Measurements from ENCODE around the gene NEU4. TPM values are rescaled to one million over a fixed set of nuclear protein-coding genes. Genes with fewer than 3 reads are reported as not detected.

The NEU4 gene
- total RNA-seq, 1 experiment from 2014 or later = not detected

DNA sequence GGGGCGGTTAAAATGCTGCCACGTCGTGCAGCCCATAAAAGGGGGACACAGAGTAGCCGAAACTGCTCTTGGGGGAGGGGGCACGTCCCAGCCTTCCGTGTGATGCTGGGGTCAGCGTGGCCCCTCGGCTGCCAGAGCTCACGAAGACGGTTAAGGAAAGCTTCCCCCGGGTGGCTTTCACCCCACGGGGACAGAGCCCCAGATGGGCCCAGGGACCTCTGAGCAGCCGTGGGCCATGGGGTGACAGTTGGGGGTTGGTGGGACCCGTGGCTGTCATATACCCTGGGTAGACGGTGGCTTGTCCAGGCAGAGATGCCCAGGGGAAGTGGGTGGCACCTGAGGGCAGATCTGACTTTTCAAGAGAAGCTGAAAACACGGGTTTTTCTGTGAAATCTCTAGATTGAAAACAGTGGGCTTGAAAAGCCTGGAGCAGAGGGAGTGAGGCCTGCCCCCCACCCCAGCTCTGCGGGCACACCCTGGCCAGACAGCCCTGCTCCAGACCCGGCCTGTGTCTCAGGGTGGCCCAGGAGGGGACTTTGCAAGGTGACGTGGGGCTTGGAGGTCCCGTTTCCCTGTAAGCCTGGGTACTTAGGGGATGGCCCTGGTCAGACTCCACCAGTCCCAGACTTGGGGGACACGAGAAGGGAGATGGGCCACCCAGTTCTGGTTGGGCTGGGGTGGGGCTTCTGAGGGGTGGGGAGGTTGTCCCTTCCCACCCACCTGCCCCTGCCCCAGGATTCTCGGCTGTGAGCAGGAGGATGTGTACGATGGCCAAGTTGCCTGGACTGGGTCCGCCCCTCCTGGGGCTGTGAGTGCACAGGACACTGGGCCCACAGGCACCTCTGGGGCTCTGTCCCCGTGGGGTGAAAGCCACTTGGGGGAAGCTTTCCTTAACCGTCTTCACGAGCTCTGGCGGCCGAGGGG lies 652 bp downstream of the NEU4 start:
- H3K9me3 Mint-ChIP-seq (ENCODE audit: unreplicated experiment) = no peaks in the 10 kb centered on the region
- no peak for DNase-seq (ENCODE audit: unreplicated experiment)
- H3K36me3 Mint-ChIP-seq (ENCODE audit: insufficient read depth, unreplicated experiment) = no peaks in the 10 kb centered on the region
- intact Hi-C loops (cut with micrococcal nuclease) = no loop called here
- no peaks in the 10 kb centered on the region for H3K4me1 Mint-ChIP-seq (ENCODE audit: insufficient read depth, unreplicated experiment)
- POLR2A ChIA-PET = no interaction called here
- no TSS peak for BruUV-seq (replicated peaks)
- H3K27ac Mint-ChIP-seq (ENCODE audit: low read depth, unreplicated experiment) = no peak overlapping the region
- TF ChIP-seq CTCF (IDR thresholded peaks at IDR 0.05; ENCODE audit: unreplicated experiment) = no peak
- CTCF ChIA-PET = interaction anchor here (0.7 kb wide), 1 partner anchor 859 kb away, joined by 3 read pairs; no protein-coding TSS in a partner anchor
- H3K4me3 Mint-ChIP-seq (ENCODE audit: unreplicated experiment) = no peak overlapping the region
- peaks cover under 1% of the 10 kb centered on the region for H3K27me3 Mint-ChIP-seq (ENCODE audit: insufficient read depth, unreplicated experiment)

DNA sequence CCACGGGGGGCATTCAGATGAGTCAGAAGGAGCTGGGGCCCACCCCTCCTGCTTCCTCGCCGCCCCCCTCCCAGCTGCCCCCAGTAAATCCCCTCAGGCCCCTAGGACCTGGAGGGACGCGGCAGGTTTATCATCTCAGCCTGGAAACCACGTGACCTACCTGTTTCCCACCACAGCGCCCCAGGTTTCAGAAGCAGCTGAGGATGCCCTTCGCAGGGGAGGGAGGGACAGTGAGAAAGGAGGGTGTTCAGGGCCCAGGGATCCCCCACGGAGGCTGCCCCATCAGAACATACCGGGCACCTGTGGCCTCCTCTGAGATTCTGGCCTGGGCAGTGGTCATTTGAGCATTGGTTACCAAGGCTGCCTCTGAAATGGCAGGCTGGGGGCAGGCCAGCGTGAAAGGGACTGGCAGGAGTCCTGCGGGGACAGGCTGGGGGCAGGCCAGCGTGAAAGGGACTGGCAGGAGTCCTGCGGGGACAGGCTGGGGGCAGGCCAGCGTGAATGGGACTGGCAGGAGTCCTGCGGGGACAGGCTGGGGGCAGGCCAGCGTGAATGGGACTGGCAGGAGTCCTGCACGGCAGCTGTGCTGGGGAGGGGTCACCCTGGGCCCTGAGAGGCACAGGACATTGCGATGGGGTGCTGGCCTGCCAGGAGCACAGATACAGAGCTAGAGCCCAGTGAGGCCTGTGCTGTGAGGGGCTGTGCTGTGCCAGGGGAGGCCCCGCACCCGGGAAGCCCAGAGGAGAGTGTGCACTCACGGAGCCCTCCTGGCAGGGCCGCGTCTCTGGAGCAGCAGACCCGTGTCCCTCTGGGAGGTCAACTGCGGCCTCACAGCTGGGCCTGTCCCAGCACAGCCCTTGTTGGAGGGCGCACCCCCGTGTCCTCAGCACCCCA lies 1.6 kb downstream of the NEU4 start:
- peaks cover 10% of the 10 kb centered on the region for H3K27me3 Mint-ChIP-seq (ENCODE audit: insufficient read depth, unreplicated experiment)
- no peak overlapping the region for H3K4me3 Mint-ChIP-seq (ENCODE audit: unreplicated experiment)
- no peak overlapping the region for H3K27ac Mint-ChIP-seq (ENCODE audit: low read depth, unreplicated experiment)
- ChIA-PET CTCF (no interaction called here), POLR2A (no interaction called here)
- DNase-seq (ENCODE audit: unreplicated experiment) = no peak
- intact Hi-C loops (cut with micrococcal nuclease) = no loop called here
- no peaks in the 10 kb centered on the region for H3K4me1 Mint-ChIP-seq (ENCODE audit: insufficient read depth, unreplicated experiment)
- H3K36me3 Mint-ChIP-seq (ENCODE audit: insufficient read depth, unreplicated experiment) = no peaks in the 10 kb centered on the region
- TF ChIP-seq CTCF (IDR thresholded peaks at IDR 0.05; ENCODE audit: unreplicated experiment) = no peak
- BruUV-seq (replicated peaks) = no TSS peak
- H3K9me3 Mint-ChIP-seq (ENCODE audit: unreplicated experiment) = no peaks in the 10 kb centered on the region

- TF ChIP-seq CTCF (IDR thresholded peaks at IDR 0.05; ENCODE audit: unreplicated experiment) = no peak
- Mint-ChIP-seq H3K27ac (ENCODE audit: low read depth, unreplicated experiment) (no peak overlapping the region), H3K27me3 (ENCODE audit: insufficient read depth, unreplicated experiment) (peaks cover 11% of the 10 kb centered on the region), H3K4me1 (ENCODE audit: insufficient read depth, unreplicated experiment) (no peaks in the 10 kb centered on the region), H3K9me3 (ENCODE audit: unreplicated experiment) (no peaks in the 10 kb centered on the region), H3K36me3 (ENCODE audit: insufficient read depth, unreplicated experiment) (no peaks in the 10 kb centered on the region), H3K4me3 (ENCODE audit: unreplicated experiment) (no peak overlapping the region)
- POLR2A ChIA-PET = no interaction called here
- intact Hi-C loops (cut with micrococcal nuclease) = no loop called here
- CTCF ChIA-PET = no interaction called here
- BruUV-seq (replicated peaks) = no TSS peak
- DNase-seq (ENCODE audit: unreplicated experiment) = no peak
These were observed 2.4 kb downstream of the NEU4 start for GRCh38 chr2:241811201-241811951.
